GM21390 (cell line): ENCODE data around the gene FMNL1.

Experiments used
- ATAC-seq: cut with Tn5 transposase; IDR thresholded peaks from one replicate; pipeline ENCODE4 v1.9.1; 2021; ENCODE audit not compliant: unreplicated experiment

The FMNL1 gene

DNA sequence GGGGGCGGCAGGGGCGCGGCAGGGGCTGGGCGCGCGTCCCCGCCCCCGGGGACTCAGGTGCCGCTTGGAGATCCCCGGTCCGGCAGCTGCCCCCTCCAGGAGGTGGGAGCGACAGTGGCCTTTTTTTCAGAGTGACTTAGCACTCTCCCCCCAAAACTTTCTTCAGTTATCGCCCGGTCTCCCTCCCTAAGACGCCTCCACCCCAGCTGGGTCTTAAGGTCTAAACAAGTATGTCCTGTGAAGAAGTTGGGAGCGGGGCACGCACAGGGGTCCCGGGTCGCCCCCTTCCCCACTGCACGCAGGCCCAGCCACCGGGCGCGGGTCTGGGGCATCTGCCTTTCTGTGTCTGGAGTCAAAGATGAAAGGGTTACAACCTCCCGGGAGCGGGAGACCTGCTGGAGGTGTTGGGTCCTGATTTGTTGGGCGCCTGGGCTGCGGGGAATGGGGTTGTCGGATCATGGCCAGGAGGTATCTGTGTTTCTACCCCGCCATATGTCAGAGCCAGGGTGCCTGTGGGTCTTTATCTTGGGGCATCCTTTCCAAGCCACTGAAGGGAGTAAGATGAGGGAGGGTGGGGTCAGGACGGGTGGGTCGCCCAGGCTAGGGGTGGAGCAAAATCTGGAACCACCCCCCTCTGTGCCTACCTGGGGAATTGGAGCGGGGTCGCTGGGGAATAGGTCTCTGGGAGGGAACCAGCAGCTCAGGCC lies 757 bp downstream of the FMNL1 start:
- no peak for ATAC-seq

GRCh38 chr17:45222996-45223538 lies 1.4 kb downstream of the FMNL1 start:
- ATAC-seq, result no peak

GRCh38 chr17:45223539-45224528 lies 2.1 kb downstream of the FMNL1 start:
- no peak for ATAC-seq

- ATAC-seq, result no peak
Observed at GRCh38 chr17:45224671-45225050, 3.0 kb downstream of the FMNL1 start.

- ATAC-seq, result no peak
Observed at GRCh38 chr17:45225051-45225700, 3.5 kb downstream of the FMNL1 start.

GRCh38 chr17:45225964-45226530 lies 4.4 kb downstream of the FMNL1 start:
- peak; percentile 44 for ATAC-seq

GRCh38 chr17:45226576-45226975 lies 4.9 kb downstream of the FMNL1 start:
- ATAC-seq, result no peak

GRCh38 chr17:45227101-45227925 lies 5.6 kb downstream of the FMNL1 start:
- ATAC-seq, result no peak

- no peak for ATAC-seq
Observed at GRCh38 chr17:45227926-45228762, 6.5 kb downstream of the FMNL1 start.

- peak; percentile 28 for ATAC-seq
Observed at GRCh38 chr17:45228763-45229539, 7.3 kb downstream of the FMNL1 start.

DNA sequence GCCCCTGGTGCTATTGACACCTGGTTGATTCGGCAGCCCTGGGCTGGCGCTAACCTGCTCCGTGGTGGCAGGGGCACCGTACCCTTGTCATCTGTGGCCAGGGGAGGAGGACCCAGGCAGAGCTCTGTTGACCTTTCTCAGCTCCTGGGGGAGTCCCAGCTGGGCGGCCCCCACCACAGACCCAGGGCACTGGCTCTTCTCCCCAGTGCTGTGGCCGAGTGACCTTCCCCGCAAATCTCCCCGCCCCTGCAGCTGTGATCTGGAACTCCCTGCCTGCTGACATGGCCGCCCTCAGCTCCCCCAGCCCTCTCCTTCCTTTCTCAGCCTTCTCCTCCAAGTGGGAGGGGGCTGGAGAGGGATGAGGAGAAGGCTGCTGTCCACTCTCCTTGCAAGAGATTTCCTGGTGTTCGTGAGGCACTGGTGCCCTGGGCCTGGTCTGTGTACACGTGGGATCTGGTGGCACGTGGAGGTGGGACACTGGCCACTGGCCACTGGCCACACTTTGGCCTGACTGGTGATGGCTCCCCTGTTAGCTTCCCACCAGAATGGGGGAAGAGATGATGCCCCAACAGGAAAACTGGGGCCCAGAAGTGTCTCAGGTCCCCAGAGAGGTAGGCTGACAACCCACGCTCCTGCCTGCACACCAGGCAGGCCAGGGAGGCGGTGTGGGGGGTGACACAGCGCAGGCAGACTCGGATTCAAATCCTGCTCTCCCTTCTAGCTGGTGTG lies 8.2 kb downstream of the FMNL1 start:
- ATAC-seq, result no peak

DNA sequence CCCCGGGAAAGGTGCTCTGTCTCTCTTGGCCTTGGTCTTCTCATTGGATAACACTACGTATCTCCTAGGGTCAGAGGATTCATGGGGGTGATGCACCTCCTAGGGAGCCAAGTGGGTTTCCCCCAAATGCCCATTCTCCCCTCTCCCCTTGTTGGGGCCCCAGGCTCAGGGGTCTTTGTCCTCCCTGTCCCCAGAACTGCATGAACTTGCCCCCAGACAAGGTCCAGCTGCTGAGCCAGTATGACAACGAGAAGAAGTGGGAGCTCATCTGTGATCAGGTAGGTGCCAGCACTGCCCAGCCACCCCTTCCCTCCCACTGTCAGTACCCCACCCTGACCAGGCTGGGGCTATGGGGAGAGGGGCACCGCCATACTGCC lies 8.7 kb downstream of the FMNL1 start:
- no peak for ATAC-seq

GRCh38 chr17:45230787-45231480 lies 9.2 kb downstream of the FMNL1 start:
- no peak for ATAC-seq

GRCh38 chr17:45231481-45232116 lies 9.9 kb downstream of the FMNL1 start:
- no peak for ATAC-seq

- no peak for ATAC-seq
Observed at GRCh38 chr17:45232514-45233422, 11.1 kb downstream of the FMNL1 start.
